Cerebellar cortex (tissue), 1 donor: ENCODE measurements around the gene ITCH.

Experiments used
- DNase-seq: peaks from one replicate; pipeline ENCODE4 v3.0.0-alpha.2; 2015; ENCODE audit warnings: low spot score

The ITCH gene

DNA sequence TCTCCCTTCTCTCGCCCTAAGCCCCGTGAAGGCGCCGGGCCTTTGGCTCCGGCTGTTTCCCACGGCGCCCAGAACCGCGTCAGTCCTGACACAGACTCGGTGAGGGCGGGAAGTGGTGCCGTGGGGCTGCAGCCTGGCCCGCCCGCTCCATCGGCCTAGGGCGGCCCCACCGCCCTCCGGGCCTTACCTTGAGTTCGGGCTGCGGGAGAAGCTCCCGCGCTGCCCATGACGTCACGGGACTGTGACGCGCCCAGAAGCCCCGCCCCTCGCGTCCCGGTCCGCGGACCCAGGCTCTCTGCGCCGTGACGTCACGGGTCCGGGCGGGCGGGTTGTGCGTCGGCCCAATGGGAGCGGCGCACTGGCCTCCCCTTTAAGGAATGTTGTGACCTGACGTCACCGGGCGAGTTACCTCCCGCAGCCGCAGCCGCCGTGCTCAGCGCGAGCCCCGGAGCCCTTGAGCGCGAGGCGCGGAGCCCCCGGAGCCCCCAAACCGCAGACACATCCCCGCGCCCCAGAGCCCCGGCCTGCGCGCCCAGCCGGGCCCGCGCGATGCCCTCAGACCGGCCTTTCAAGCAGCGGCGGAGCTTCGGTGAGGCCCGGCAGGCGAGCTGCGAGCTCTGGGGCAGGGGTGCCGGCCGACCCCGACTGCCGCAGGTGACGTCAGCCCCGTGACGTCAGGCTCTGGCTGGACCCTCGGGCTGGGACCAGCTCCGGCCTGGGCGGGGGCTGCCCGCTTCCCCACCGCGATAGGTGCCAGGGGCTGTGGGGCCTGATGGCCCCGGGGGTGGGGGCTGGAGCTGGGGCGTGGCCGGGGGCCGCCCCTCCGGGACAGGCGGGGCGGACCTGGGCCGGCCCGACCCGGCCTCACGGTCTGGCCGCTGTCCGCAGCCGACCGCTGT is 195.5 kb downstream of the ITCH start, which contains the start of gene MAP1LC3A:
Gene MAP1LC3A, plus strand, starts transcription at position 399 of the 899 bp plus-strand sequence. Its CDS starts 151 bp downstream, at position 550.
- DNase-seq, result peak; percentile 93

DNA sequence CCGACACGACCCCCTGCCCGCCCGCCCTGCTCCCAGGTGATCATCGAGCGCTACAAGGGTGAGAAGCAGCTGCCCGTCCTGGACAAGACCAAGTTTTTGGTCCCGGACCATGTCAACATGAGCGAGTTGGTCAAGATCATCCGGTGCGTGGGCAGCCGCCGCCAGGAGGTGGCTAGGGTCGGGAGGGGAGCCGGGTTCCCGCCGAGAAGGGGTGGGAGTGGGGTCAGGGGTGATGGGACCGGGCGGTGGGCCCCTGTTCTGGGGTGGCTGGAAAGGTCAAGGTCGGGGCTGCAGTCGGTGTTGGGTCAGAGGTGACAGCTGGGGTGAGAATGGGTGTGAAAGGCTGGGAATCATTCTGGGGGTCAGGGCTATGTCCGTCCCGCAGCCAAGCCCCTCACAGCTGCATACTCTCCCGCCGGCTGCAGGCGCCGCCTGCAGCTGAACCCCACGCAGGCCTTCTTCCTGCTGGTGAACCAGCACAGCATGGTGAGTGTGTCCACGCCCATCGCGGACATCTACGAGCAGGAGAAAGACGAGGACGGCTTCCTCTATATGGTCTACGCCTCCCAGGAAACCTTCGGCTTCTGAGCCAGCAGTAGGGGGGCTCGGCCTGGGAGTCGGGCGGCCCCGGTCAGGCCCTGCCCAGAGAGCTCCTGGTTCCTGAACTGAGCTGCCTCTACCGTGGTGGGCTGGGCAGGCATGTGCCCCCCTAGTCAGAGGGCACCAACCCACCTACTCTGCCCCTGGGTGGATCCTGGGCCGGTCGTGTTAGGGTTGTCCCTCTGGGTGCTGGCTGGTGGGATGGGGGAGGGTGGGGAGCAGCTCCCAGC is 196.5 kb downstream of the ITCH start:
- no peak for DNase-seq

DNA sequence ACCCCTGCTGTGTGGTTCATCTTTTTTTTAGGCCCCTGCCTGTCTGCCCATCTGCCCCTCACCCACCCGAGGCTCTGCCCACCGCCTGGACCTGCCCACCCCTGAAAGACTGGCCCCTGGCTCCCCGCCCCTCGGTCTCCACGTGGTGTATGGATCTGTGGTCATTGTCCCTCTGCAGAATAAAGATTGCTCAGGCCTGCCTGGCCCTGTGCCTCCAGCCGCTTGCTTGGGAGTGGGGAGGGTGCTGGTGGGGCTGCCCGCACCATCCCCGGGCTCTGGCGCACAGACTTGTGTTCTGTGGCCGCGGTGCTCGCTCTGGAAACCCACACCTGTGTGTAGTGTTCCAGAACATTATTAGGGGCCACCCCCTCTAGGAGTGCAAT is 197.1 kb downstream of the ITCH start:
- no peak for DNase-seq

DNA sequence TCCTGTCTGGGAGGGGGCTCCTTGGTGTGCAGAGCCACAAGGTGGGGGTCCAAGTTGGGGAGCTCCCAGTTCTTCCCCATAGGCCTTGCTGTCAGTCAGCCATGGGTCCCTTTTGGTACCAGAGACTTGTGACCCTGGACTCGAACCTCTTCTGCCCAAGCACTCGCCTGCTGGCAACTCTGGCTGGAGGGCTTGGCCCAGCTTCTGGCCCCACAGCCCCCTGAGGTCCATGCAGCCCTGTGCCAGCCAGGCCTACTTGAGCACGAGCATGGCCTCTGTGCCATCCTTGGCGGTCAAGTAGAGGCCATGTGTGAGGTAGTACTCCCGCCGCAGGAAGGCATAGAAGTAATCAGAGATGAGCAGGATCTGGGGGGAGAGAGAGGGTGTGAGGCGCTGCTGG is 197.5 kb downstream of the ITCH start:
- no peak for DNase-seq
